Keratinocyte (primary cell): ENCODE results near the gene SOX2. TPM values are rescaled to one million over a fixed set of nuclear protein-coding genes. Genes with fewer than 3 reads are reported as not detected.

Source experiments
- DNase-seq: peaks from one replicate; pipeline ENCODE4 v3.0.0-alpha.2; 2011; ENCODE audit warnings: low read depth, missing footprints, low spot score
- FAIRE-seq: peaks from 2 replicates; lab custom pipeline; 2011; peaks lifted over from hg19 to GRCh38; lab: Jason Lieb, UNC
- H2AFZ ChIP-seq: 2 replicates; pipeline ENCODE4 v1.6.0; 2012; ENCODE audit warnings: low read length, control low read depth, inconsistent platforms; ENCODE audit not compliant: control insufficient read depth
- H3K27ac ChIP-seq: 2 replicates; pipeline ENCODE4 v1.5.1; 2011; ENCODE audit warnings: low read length; ENCODE audit not compliant: control insufficient read depth, insufficient read depth
- H3K27me3 ChIP-seq: 3 replicates; pipeline ENCODE4 v1.6.0; 2011; ENCODE audit warnings: low read length; ENCODE audit not compliant: control insufficient read depth, insufficient read depth; ENCODE audit errors: extremely low read depth
- H3K36me3 ChIP-seq, 2 experiments: 2 replicates in 1 of 2; 3 replicates in 1 of 2; pipeline ENCODE4 v1.5.1; 2011; ENCODE audit warnings: low read length in 2 of 2, mild to moderate bottlenecking in 1 of 2; ENCODE audit not compliant: control insufficient read depth in 2 of 2, insufficient read depth in 2 of 2; ENCODE audit errors: extremely low read depth in 1 of 2
- H3K4me1 ChIP-seq: 3 replicates; pipeline ENCODE4 v1.5.1; 2011; ENCODE audit warnings: low read length; ENCODE audit not compliant: control insufficient read depth, insufficient read depth; ENCODE audit errors: extremely low read depth
- H3K4me2 ChIP-seq: 3 replicates; pipeline ENCODE4 v1.6.0; 2011; ENCODE audit warnings: low read depth, low read length; ENCODE audit not compliant: control insufficient read depth, insufficient read depth; ENCODE audit errors: extremely low read depth
- H3K4me3 ChIP-seq, 3 experiments: fragments of 200-600 bp in 1 of 3; sonication (generic) in 1 of 3; 2 replicates in 2 of 3; 3 replicates in 1 of 3; pipeline ENCODE4 v1.5.1; 2011 to 2016; ENCODE audit warnings: low read length in 3 of 3, mild to moderate bottlenecking in 3 of 3, control low read depth in 2 of 3, inconsistent platforms in 1 of 3, low read depth in 1 of 3, mixed read lengths in 1 of 3, mixed run types in 1 of 3, moderate library complexity in 1 of 3; ENCODE audit not compliant: control insufficient read depth in 2 of 3, insufficient read depth in 2 of 3; ENCODE audit errors: extremely low read depth in 1 of 3
- H3K79me2 ChIP-seq: 2 replicates; pipeline ENCODE4 v1.6.0; 2012; ENCODE audit warnings: low read length; ENCODE audit not compliant: control insufficient read depth, insufficient read depth
- H3K9ac ChIP-seq: 3 replicates; pipeline ENCODE4 v1.6.0; 2011; ENCODE audit warnings: low read length; ENCODE audit not compliant: control insufficient read depth, insufficient read depth; ENCODE audit errors: extremely low read depth
- H3K9me1 ChIP-seq: 3 replicates; pipeline ENCODE4 v1.6.0; 2011; ENCODE audit warnings: low read length; ENCODE audit not compliant: control insufficient read depth, insufficient read depth; ENCODE audit errors: extremely low read depth
- H3K9me3 ChIP-seq: 2 replicates; pipeline ENCODE4 v1.5.1; 2012; ENCODE audit warnings: low read depth, low read length; ENCODE audit not compliant: control insufficient read depth
- H4K20me1 ChIP-seq: 3 replicates; pipeline ENCODE4 v1.6.0; 2011; ENCODE audit warnings: low read length; ENCODE audit not compliant: control insufficient read depth, insufficient read depth; ENCODE audit errors: extremely low read depth
- EZH2 ChIP-seq: IDR thresholded peaks from one replicate; pipeline ENCODE4 v1.6.1; 2012; ENCODE audit warnings: inconsistent platforms, mild to moderate bottlenecking, low read length, moderate library complexity
- dilution Hi-C: fragments of 300-500 bp; cut with MboI; formaldehyde crosslinking; loops from one replicate; pipeline ENCODE4 v1.7.0; 2020; ENCODE audit warnings: low sequenced_read_pairs; ENCODE audit not compliant: extremely low pct_ligation_motif_present
- polyA plus RNA-seq, 5 experiments: library from polyadenylated mRNA; depleted of rRNA in 3 of 5; stranded (reverse) in 3 of 5; stranded (forward) in 1 of 5; unstranded in 1 of 5; fragments of >200 nt; gene quantifications; 1 replicate in 1 of 5; 2 replicates in 3 of 5; 3 replicates in 1 of 5; pipeline versions ENCODE4 v1.2.1 to v1.2.3, GENCODE V29; 2011 to 2012; ENCODE audit warnings: missing spikeins in 2 of 5, low read depth in 1 of 5, low replicate concordance in 1 of 5
- TF ChIP-seq, protein P1 (sequence below), 3 experiments: IDR thresholded peaks in 1 of 3; conservative IDR thresholded peaks in 1 of 3; optimal IDR thresholded peaks in 1 of 3; 2 replicates in 2 of 3; 3 replicates in 1 of 3; pipeline versions ENCODE3 to v1.5.1; 2011; ENCODE audit warnings: low read length in 3 of 3, mild to moderate bottlenecking in 3 of 3, moderate library complexity in 2 of 3, control low read depth in 1 of 3, inconsistent platforms in 1 of 3; ENCODE audit not compliant: insufficient read depth in 2 of 3; ENCODE audit errors: extremely low read depth in 1 of 3

Gene SOX2
- polyA plus RNA-seq, 1 donor (not counting 4 experiments of a cell fraction or from before 2014, with no cell fraction given), result not detected

DNA sequence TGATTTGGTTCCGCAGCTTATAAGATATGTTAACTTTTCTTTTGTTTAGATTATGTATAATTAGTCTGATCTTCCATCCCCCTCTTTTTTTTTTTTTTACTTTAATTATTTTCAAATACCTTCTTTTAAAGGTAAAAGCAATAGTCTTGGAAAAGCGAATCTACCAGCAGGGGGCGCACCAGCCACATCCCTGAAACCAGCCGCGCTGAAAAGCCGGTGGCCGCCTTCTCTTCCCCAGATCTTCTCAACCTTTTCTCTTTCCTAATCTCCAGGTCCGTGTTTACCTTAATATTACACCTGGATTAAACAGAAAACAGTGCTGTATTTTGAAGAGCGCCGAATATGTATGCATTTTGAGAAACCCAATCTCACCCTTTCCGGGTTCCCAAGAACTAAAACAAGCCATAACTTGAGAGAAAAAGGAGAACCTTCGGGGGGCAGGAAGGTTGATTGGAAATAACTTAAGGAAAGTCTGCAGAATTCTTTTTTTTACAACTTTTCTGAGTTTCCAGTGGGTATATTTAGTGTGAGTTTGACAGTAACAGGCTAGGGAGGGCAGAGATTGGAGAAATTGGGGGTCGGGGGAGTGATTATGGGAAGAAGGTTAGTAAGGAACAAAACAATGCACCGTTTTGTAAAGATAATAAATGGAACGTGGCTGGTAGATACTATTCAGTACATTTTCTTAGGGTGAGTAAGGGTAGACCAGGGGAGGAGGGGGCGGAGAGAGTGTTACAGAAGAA, 2.0 kb upstream of the SOX2 start:
- Histone ChIP-seq H3K9me1 (no peaks in the 10 kb centered on the region), H3K4me1 (peaks cover 15% of the 10 kb centered on the region), H3K9ac (no peak overlapping the region), H3K4me2 (peak overlapping the region; percentile 89), H3K36me3 (no peaks in the 10 kb centered on the region), H3K27ac (no peak overlapping the region), H2AFZ (peak overlapping the region; percentile 46), H3K4me3 (peak overlapping the region in 2 of 3 experiments; percentile 49 to 59), H4K20me1 (no peaks in the 10 kb centered on the region), H3K79me2 (no peaks in the 10 kb centered on the region), H3K9me3 (no peaks in the 10 kb centered on the region), H3K27me3 (peaks cover 66% of the 10 kb centered on the region)
- TF ChIP-seq, protein P1, sequence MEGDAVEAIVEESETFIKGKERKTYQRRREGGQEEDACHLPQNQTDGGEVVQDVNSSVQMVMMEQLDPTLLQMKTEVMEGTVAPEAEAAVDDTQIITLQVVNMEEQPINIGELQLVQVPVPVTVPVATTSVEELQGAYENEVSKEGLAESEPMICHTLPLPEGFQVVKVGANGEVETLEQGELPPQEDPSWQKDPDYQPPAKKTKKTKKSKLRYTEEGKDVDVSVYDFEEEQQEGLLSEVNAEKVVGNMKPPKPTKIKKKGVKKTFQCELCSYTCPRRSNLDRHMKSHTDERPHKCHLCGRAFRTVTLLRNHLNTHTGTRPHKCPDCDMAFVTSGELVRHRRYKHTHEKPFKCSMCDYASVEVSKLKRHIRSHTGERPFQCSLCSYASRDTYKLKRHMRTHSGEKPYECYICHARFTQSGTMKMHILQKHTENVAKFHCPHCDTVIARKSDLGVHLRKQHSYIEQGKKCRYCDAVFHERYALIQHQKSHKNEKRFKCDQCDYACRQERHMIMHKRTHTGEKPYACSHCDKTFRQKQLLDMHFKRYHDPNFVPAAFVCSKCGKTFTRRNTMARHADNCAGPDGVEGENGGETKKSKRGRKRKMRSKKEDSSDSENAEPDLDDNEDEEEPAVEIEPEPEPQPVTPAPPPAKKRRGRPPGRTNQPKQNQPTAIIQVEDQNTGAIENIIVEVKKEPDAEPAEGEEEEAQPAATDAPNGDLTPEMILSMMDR (optimal IDR thresholded peaks at IDR 0.05 in 1 of 3, IDR thresholded peaks at IDR 0.05 in 1 of 3, conservative IDR thresholded peaks at IDR 0.05 in 1 of 3; ENCODE audit: extremely low read depth in 1 of 3, insufficient read depth in 2 of 3, low read length in 3 of 3), result peak; percentile 63 to 72 (median 71)
- no peak for TF ChIP-seq EZH2
- DNase-seq, result no peak
- dilution Hi-C loops, result no loop called here
- FAIRE-seq, result no peak

DNA sequence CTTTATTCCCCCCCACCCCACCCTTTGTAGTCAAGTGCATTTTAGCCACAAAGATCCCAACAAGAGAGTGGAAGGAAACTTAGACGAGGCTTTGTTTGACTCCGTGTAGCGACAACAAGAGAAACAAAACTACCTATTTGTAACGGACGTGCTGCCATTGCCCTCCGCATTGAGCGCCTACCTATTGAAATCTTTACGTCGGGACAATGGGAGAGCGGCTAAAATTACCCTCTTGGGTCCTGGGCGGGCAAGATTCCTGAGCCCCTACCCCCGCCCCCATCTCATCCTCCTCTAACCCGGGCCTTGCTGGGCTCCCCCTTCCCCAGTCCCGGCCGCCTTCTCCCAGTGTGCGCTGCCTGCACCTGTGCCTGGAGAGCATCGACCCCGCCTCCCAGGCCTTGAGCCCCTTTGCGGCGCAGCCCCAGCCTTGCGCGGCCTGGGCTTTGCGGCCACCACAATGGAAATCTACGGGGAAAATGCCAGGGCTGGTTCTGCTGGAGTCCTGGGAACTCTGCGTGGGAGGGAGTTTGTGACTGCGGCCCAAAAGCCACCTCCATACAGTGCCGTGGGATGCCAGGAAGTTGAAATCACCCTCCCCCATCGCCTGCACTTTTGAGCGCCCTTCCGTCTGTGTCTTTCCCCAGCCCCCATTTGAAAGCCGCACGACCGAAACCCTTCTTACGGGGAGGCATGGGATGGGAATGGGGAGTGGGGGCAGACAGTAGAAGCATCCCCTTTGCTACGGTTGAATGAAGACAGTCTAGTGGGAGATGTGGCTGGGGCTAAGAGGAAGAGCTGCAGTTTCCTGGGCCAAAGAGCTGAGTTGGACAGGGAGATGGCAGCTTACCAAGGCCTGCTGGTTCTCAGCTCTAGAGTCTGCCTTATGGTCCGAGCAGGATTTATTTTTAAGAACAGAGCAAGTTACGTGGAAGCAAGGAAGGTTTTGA, 1.1 kb upstream of the SOX2 start:
- TF ChIP-seq, protein P1 (optimal IDR thresholded peaks at IDR 0.05 in 1 of 3, IDR thresholded peaks at IDR 0.05 in 1 of 3, conservative IDR thresholded peaks at IDR 0.05 in 1 of 3; ENCODE audit: extremely low read depth in 1 of 3, insufficient read depth in 2 of 3, low read length in 3 of 3), result no peak
- peak; percentile 34 for TF ChIP-seq EZH2
- DNase-seq, result no peak
- H3K27ac ChIP-seq, result no peak overlapping the region

More for the DNA sequence above, 1.1 kb upstream of the SOX2 start:
- H3K4me3 ChIP-seq, result peak overlapping the region in 1 of 3 experiments; percentile 57
- no peak overlapping the region for H3K9ac ChIP-seq
- no peak overlapping the region for H2AFZ ChIP-seq
- no peak for FAIRE-seq
- no peaks in the 10 kb centered on the region for H3K9me1 ChIP-seq
- H3K9me3 ChIP-seq, result no peaks in the 10 kb centered on the region
- no peaks in the 10 kb centered on the region for H3K79me2 ChIP-seq
- H3K4me1 ChIP-seq, result peaks cover 15% of the 10 kb centered on the region
- H3K27me3 ChIP-seq, result peaks cover 66% of the 10 kb centered on the region
- peak overlapping the region; percentile 84 for H3K4me2 ChIP-seq
- no peaks in the 10 kb centered on the region for H4K20me1 ChIP-seq
- no peaks in the 10 kb centered on the region for H3K36me3 ChIP-seq
- dilution Hi-C loops, result no loop called here
